ENCODE results near the gene LRIG2.
"Not testable (repeated sequence)": the region's sequence is repeated elsewhere in the genome, so short reads cannot be mapped to it uniquely, and the experiment has no call there.

Gene LRIG2

GRCh38 chr1:113072757-113073478, at the start of gene LRIG2:
TSS of gene LRIG2 (plus strand) at chr1:113073198. CDS start at chr1:113073407, 209 bp downstream.
- peak; percentile 94 for DNase-seq (ENCODE audit: low spot score)

- DNase-seq (ENCODE audit: low spot score), result not testable (repeated sequence)
Observed at GRCh38 chr1:113023316-113023715, 49.7 kb upstream of the LRIG2 start.

- no peak for DNase-seq (ENCODE audit: low spot score)
Observed at GRCh38 chr1:113027007-113027406, 46.0 kb upstream of the LRIG2 start.

- DNase-seq (ENCODE audit: low spot score), result no peak
Observed at GRCh38 chr1:113027449-113027848, 45.5 kb upstream of the LRIG2 start.

GRCh38 chr1:113029822-113030221, 43.2 kb upstream of the LRIG2 start:
- no peak for DNase-seq (ENCODE audit: low spot score)

- no peak for DNase-seq (ENCODE audit: low spot score)
Observed at GRCh38 chr1:113031171-113031933, 41.6 kb upstream of the LRIG2 start.

- no peak for DNase-seq (ENCODE audit: low spot score)
Observed at GRCh38 chr1:113035086-113035485, 37.9 kb upstream of the LRIG2 start.

GRCh38 chr1:113036639-113037321, 36.2 kb upstream of the LRIG2 start:
- no peak for DNase-seq (ENCODE audit: low spot score)

- DNase-seq (ENCODE audit: low spot score), result no peak
Observed at GRCh38 chr1:113040041-113040440, 33.0 kb upstream of the LRIG2 start.

- DNase-seq (ENCODE audit: low spot score), result no peak
Observed at GRCh38 chr1:113040718-113041412, 32.1 kb upstream of the LRIG2 start.

GRCh38 chr1:113041569-113042284, 31.3 kb upstream of the LRIG2 start:
- no peak for DNase-seq (ENCODE audit: low spot score)

GRCh38 chr1:113042285-113043143, 30.5 kb upstream of the LRIG2 start:
- DNase-seq (ENCODE audit: low spot score), result peak; percentile 81

- DNase-seq (ENCODE audit: low spot score), result not testable (repeated sequence)
Observed at GRCh38 chr1:113043144-113043488, 29.9 kb upstream of the LRIG2 start.

- no peak for DNase-seq (ENCODE audit: low spot score)
Observed at GRCh38 chr1:113046569-113046968, 26.4 kb upstream of the LRIG2 start.

GRCh38 chr1:113048064-113048463, 24.9 kb upstream of the LRIG2 start:
- no peak for DNase-seq (ENCODE audit: low spot score)

- no peak for DNase-seq (ENCODE audit: low spot score)
Observed at GRCh38 chr1:113053344-113054126, 19.5 kb upstream of the LRIG2 start.

GRCh38 chr1:113055570-113055969, 17.4 kb upstream of the LRIG2 start:
- DNase-seq (ENCODE audit: low spot score), result no peak

GRCh38 chr1:113057006-113057405, 16.0 kb upstream of the LRIG2 start:
- no peak for DNase-seq (ENCODE audit: low spot score)

- DNase-seq (ENCODE audit: low spot score), result no peak
Observed at GRCh38 chr1:113058941-113059706, 13.9 kb upstream of the LRIG2 start.

Data from hepatic stellate cell (primary cell).